Measurements from ENCODE around the gene MYO1F. TPM values are rescaled to one million over a fixed set of nuclear protein-coding genes. Genes with fewer than 3 reads are reported as not detected.
"Not testable (repeated sequence)": the region's sequence is repeated elsewhere in the genome, so short reads cannot be mapped to it uniquely, and the experiment has no call there.

MYO1F gene
- total and polyA plus RNA-seq, 2 of the 13 experiments (the other 11 are each of a cell fraction or from before 2014, with no cell fraction given) = 0.09 to 0.13 TPM

DNA sequence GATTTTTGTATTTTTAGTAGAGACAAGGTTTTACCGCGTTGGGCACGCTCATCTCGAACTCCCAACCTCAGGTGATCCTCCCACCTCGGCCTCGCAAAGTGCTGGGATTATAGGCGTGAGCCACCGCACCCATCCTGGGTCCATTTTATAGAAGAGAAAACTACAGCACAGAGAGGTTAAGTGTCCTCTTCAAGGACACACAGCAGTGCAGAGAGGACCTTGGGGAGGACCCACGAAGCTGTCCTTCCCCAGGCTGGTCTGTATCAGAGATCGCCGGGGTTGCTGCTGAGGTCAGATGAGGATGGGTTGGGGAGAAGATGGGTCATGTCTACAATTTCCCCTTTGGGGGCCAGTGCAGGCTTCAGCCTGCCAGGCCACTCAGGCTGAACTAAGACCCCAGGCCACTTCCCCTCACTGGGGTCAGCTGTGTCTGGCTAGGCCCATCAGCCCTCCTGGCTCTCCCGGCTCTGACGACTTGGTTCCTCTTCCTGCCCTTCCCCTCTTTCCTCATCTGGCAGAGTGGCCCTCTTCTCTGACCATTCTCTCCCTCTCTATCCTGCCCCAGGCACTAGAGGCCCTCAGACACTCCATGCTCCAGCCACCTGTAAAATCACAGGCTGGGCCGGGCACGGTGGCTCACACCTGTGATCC, 9.6 kb downstream of the MYO1F start:
- ChIA-PET POLR2A (no interaction called here), CTCF (ENCODE audit: low intra/inter-chr PET ratio, low total read pairs) (no interaction called here)
- TF ChIP-seq ZNF768 (CRISPR knock-in tag; IDR thresholded peaks at IDR 0.05) = peak; percentile 95
- no peak for TF ChIP-seq GTF3A (CRISPR knock-in tag; conservative IDR thresholded peaks at IDR 0.05)
- no peak for FAIRE-seq
- intact Hi-C loops (cut with micrococcal nuclease; ENCODE audit: unreplicated experiment) = no loop called here
- Histone ChIP-seq H3K4me3 (replicated peaks in 1 of 3; ENCODE audit: insufficient read depth in 1 of 3, low read depth in 2 of 3, low read length in 3 of 3) (no peak overlapping the region), H4K20me1 (ENCODE audit: insufficient read depth, low read length) (no peaks in the 10 kb centered on the region), H3K9ac (ENCODE audit: insufficient read depth, low read depth, low read length) (no peak overlapping the region), H3K79me2 (ENCODE audit: insufficient read depth, low read length) (no peaks in the 10 kb centered on the region), H3K9me3 (ENCODE audit: low read length) (no peaks in the 10 kb centered on the region), H3K36me3 (replicated peaks in 1 of 2; ENCODE audit: control insufficient read depth in 1 of 2, insufficient read depth in 2 of 2, low read length in 2 of 2) (no peaks in the 10 kb centered on the region), H3K4me1 (ENCODE audit: insufficient read depth, low read length) (no peaks in the 10 kb centered on the region), H3K27me3 (ENCODE audit: control insufficient read depth in 1 of 2, insufficient read depth in 2 of 2, low read length in 2 of 2) (no peaks in the 10 kb centered on the region; a peak in 1 of 5 replicates), H3K4me2 (ENCODE audit: low read depth, low read length) (no peak overlapping the region), H2AFZ (ENCODE audit: low read length) (no peak overlapping the region), H3K27ac (ENCODE audit: extremely low read length, insufficient read depth, low read length) (no peak overlapping the region)
- DNase-seq (ENCODE audit: low spot score) = no peak
- ATAC-seq = no peak
- no TSS peak for BruUV-seq (replicated peaks)
- WGBS (ENCODE audit: low lambda C conversion rate) = 70% methylated on average over 15 of the region's 15 CpGs
- in situ Hi-C loops (cut with HindIII; ENCODE audit: extremely low pct_ligation_motif_present, low pct_unique_long_range_greater_than_20kb) = no loop called here

DNA sequence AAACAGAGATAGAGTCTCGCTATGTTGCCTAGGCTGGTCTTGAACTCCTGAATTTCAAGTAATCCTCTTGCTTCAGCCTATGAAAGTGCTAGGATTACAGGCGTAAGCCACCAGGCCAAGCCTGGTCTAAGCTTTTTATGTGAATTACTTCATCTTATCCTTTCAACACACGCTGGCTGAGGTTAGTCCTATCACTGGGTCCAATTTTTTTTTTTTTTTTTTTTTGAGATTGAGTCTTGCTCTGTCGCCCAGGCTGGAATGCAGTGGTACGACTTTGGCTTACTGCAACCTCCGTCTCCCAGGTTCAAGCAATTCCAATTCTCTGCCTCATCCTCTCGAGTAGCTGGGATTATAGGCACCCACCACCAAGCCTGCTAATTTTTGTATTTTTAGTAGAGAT, 10.4 kb downstream of the MYO1F start:
- 48% methylated on average over 7 of the region's 7 CpGs for WGBS (ENCODE audit: low lambda C conversion rate)
- intact Hi-C loops (cut with micrococcal nuclease; ENCODE audit: unreplicated experiment) = no loop called here
- no peaks in the 10 kb centered on the region for H3K79me2 ChIP-seq (ENCODE audit: insufficient read depth, low read length)
- no peak overlapping the region for H3K9ac ChIP-seq (ENCODE audit: insufficient read depth, low read depth, low read length)
- no peaks in the 10 kb centered on the region for H3K36me3 ChIP-seq (replicated peaks in 1 of 2; ENCODE audit: control insufficient read depth in 1 of 2, insufficient read depth in 2 of 2, low read length in 2 of 2)
- no peak overlapping the region for H2AFZ ChIP-seq (ENCODE audit: low read length)
- H3K4me1 ChIP-seq (ENCODE audit: insufficient read depth, low read length) = no peaks in the 10 kb centered on the region
- no peaks in the 10 kb centered on the region for H3K27me3 ChIP-seq (ENCODE audit: control insufficient read depth in 1 of 2, insufficient read depth in 2 of 2, low read length in 2 of 2)
- in situ Hi-C loops (cut with HindIII; ENCODE audit: extremely low pct_ligation_motif_present, low pct_unique_long_range_greater_than_20kb) = no loop called here
- no peak overlapping the region for H3K27ac ChIP-seq (ENCODE audit: extremely low read length, insufficient read depth, low read length)
- no peak overlapping the region for H3K4me2 ChIP-seq (ENCODE audit: low read depth, low read length)
- H3K9me3 ChIP-seq (ENCODE audit: low read length) = no peaks in the 10 kb centered on the region
- ATAC-seq (no peak), DNase-seq (ENCODE audit: low spot score) (no peak), FAIRE-seq (no peak)
- H3K4me3 ChIP-seq (replicated peaks in 1 of 3; ENCODE audit: insufficient read depth in 1 of 3, low read depth in 2 of 3, low read length in 3 of 3) = no peak overlapping the region
- BruUV-seq (replicated peaks) = no TSS peak
- H4K20me1 ChIP-seq (ENCODE audit: insufficient read depth, low read length) = no peaks in the 10 kb centered on the region
- TF ChIP-seq, protein P1, sequence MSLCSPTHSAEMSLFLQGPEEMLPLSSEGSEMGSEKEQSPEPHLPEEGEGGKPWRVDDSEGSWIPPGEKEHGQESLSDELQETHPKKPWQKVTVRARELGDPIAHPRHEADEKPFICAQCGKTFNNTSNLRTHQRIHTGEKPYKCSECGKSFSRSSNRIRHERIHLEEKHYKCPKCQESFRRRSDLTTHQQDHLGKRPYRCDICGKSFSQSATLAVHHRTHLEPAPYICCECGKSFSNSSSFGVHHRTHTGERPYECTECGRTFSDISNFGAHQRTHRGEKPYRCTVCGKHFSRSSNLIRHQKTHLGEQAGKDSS (CRISPR knock-in tag; IDR thresholded peaks at IDR 0.05; ENCODE audit: borderline replicate concordance, low read depth) = no peak
- ChIA-PET POLR2A (interaction anchor here (0.6 kb wide), 1 partner anchor 172 kb away, joined by 3 read pairs; no protein-coding TSS in a partner anchor), CTCF (ENCODE audit: low intra/inter-chr PET ratio, low total read pairs) (no interaction called here)

DNA sequence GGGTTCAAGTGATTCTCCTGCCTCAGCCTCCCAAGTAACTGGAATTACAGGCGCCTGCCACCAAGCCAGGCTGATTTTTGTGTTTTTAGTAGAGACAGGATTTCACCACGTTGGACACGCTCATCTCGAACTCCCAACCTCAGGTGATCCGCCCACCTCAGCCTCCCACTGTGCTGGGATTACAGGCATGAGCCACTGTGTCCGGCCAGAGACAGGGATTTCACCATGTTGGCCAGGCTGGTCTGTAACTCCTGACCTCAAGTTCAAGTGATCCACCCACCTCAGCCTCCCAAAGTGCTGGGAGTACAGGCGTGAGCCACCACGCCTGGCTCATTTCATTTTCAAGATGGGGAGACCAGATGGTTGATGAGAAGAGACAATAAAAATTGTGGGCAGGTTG, 12.4 kb downstream of the MYO1F start:
- intact Hi-C loops (cut with micrococcal nuclease; ENCODE audit: unreplicated experiment); H3K9ac ChIP-seq (ENCODE audit: insufficient read depth, low read depth, low read length); ATAC-seq; FAIRE-seq; H3K27ac ChIP-seq (ENCODE audit: extremely low read length, insufficient read depth, low read length); in situ Hi-C loops (cut with HindIII; ENCODE audit: extremely low pct_ligation_motif_present, low pct_unique_long_range_greater_than_20kb); POLR2A ChIA-PET; H3K36me3 ChIP-seq (replicated peaks in 1 of 2; ENCODE audit: control insufficient read depth in 1 of 2, insufficient read depth in 2 of 2, low read length in 2 of 2); H3K4me2 ChIP-seq (ENCODE audit: low read depth, low read length); H3K27me3 ChIP-seq (ENCODE audit: control insufficient read depth in 1 of 2, insufficient read depth in 2 of 2, low read length in 2 of 2); DNase-seq (ENCODE audit: low spot score); H2AFZ ChIP-seq (ENCODE audit: low read length); H3K4me3 ChIP-seq (replicated peaks in 1 of 3; ENCODE audit: insufficient read depth in 1 of 3, low read depth in 2 of 3, low read length in 3 of 3); H4K20me1 ChIP-seq (ENCODE audit: insufficient read depth, low read length); H3K4me1 ChIP-seq (ENCODE audit: insufficient read depth, low read length); H3K9me3 ChIP-seq (ENCODE audit: low read length); CTCF ChIA-PET (ENCODE audit: low intra/inter-chr PET ratio, low total read pairs); BruUV-seq (replicated peaks); H3K79me2 ChIP-seq (ENCODE audit: insufficient read depth, low read length): not testable (repeated sequence)
- WGBS (ENCODE audit: low lambda C conversion rate) = 44% methylated on average over 8 of the region's 8 CpGs

Data from HepG2 (cell line).